ENCODE data around the gene IRAK1. TPM values are rescaled to one million over a fixed set of nuclear protein-coding genes. Genes with fewer than 3 reads are reported as not detected.
A peak's percentile ranks its signal among the peaks of the same experiment; 100 is the strongest.

Gene IRAK1
- total and polyA plus RNA-seq, 2 of the 13 experiments (the other 11 are each of a cell fraction or from before 2014, with no cell fraction given) = 57.7 to 77.3 TPM

- no peak for TF ChIP-seq ATF7 (IDR thresholded peaks at IDR 0.05)
- no peak for TF ChIP-seq ATF7 (CRISPR knock-in tag; IDR thresholded peaks at IDR 0.05)
- TF ChIP-seq NFRKB (IDR thresholded peaks at IDR 0.05) = no peak
- no peak for TF ChIP-seq ZNF230 (CRISPR knock-in tag; IDR thresholded peaks at IDR 0.05)
- no peak for TF ChIP-seq ZNF776 (CRISPR knock-in tag; IDR thresholded peaks at IDR 0.05)
- peak; percentile 54; the same call in 1 of the 2 replicates for TF ChIP-seq SP4 (CRISPR knock-in tag; IDR thresholded peaks at IDR 0.05)
- no peak for TF ChIP-seq E2F5 (CRISPR knock-in tag; conservative IDR thresholded peaks at IDR 0.05)
- no peak for TF ChIP-seq ARNT (IDR thresholded peaks at IDR 0.05)
- no peak for TF ChIP-seq SNAPC5 (CRISPR knock-in tag; IDR thresholded peaks at IDR 0.05; ENCODE audit: borderline replicate concordance)
- TF ChIP-seq AKNA (CRISPR knock-in tag; IDR thresholded peaks at IDR 0.05; ENCODE audit: borderline replicate concordance) = no peak
- TF ChIP-seq PAWR (CRISPR knock-in tag; IDR thresholded peaks at IDR 0.05; ENCODE audit: borderline replicate concordance) = no peak
- TF ChIP-seq TARDBP (CRISPR knock-in tag; IDR thresholded peaks at IDR 0.05) = peak; percentile 28; the same call in 1 of the 2 replicates
- TF ChIP-seq ARNT2 (CRISPR knock-in tag; IDR thresholded peaks at IDR 0.05; ENCODE audit: low read depth) = no peak
- no peak for TF ChIP-seq ZNF672 (CRISPR knock-in tag; IDR thresholded peaks at IDR 0.05)
- TF ChIP-seq IRF1 (CRISPR knock-in tag; IDR thresholded peaks at IDR 0.05; ENCODE audit: low read depth) = no peak
- no peak for TF ChIP-seq ZNF142 (CRISPR knock-in tag; IDR thresholded peaks at IDR 0.05)
- TF ChIP-seq TFE3 (CRISPR knock-in tag; IDR thresholded peaks at IDR 0.05) = no peak
- TF ChIP-seq HMG20B (CRISPR knock-in tag; conservative IDR thresholded peaks at IDR 0.05) = no peak
These were observed 48.6 kb downstream of the IRAK1 start (continued) for GRCh38 chrX:153971124-153971449.

Measured in HepG2 (cell line).